PC-9 (cell line): ENCODE measurements around the gene HPCA. TPM values are rescaled to one million over a fixed set of nuclear protein-coding genes. Genes with fewer than 3 reads are reported as not detected.

ENCODE experiments used
- BruUV-seq: library from RNA; stranded (reverse); fragments of 400-500 nt; replicated peaks from 2 replicates; lab custom pipeline; 2021; lab: Mats Ljungman, UMichigan
- CTCF ChIA-PET: fragments of 300-600 bp; sonication (Branson Sonifier 250); formaldehyde crosslinking; loops from one replicate; lab custom pipeline; 2022; ENCODE audit warnings: antibody characterized with exemption; lab: Charles Lee
- POLR2A ChIA-PET: fragments of 300-600 bp; sonication (Branson Sonifier 250); formaldehyde crosslinking; loops from one replicate; lab custom pipeline; 2022; ENCODE audit warnings: antibody characterized with exemption; ENCODE audit not compliant: unreplicated experiment; lab: Charles Lee
- DNase-seq, 2 experiments: peaks; one replicate each; pipeline versions ENCODE4 v3.0.0 to v3.0.0-alpha.2; 2015 to 2022; ENCODE audit warnings: mixed read lengths in 1 of 2
- H2AFZ ChIP-seq: fragments of 200-600 bp; sonication (generic); 2 replicates; pipeline ENCODE4 v1.8.1; 2017; ENCODE audit warnings: antibody characterized with exemption
- H3F3A ChIP-seq: fragments of 200-600 bp; sonication (generic); 2 replicates; pipeline ENCODE4 v1.8.1; 2017; ENCODE audit warnings: antibody characterized with exemption, mild to moderate bottlenecking, low read depth; ENCODE audit not compliant: insufficient read depth
- H3K27ac ChIP-seq: fragments of 200-600 bp; sonication (generic); 2 replicates; pipeline ENCODE4 v1.6.1; 2016; ENCODE audit warnings: mixed run types
- H3K27me3 ChIP-seq: fragments of 200-600 bp; sonication (generic); 2 replicates; pipeline ENCODE4 v1.6.1; 2016; ENCODE audit warnings: low read depth, mixed run types; ENCODE audit not compliant: insufficient read depth
- H3K36me3 ChIP-seq: fragments of 200-600 bp; sonication (generic); 2 replicates; pipeline ENCODE4 v1.6.1; 2016; ENCODE audit warnings: low read depth, mixed run types
- H3K4me1 ChIP-seq: fragments of 200-600 bp; sonication (generic); replicated peaks from 2 replicates; pipeline ENCODE4 v1.6.1; 2016; ENCODE audit warnings: mixed run types; ENCODE audit not compliant: insufficient read depth
- H3K4me2 ChIP-seq: fragments of 200-600 bp; sonication (generic); 2 replicates; pipeline ENCODE4 v1.6.1; 2017; ENCODE audit warnings: mixed run types
- H3K4me3 ChIP-seq: fragments of 200-600 bp; sonication (generic); 2 replicates; pipeline ENCODE4 v1.6.1; 2016; ENCODE audit warnings: mixed run types
- H3K79me2 ChIP-seq: fragments of 200-600 bp; sonication (generic); 2 replicates; pipeline ENCODE4 v1.6.1; 2017; ENCODE audit warnings: low read depth, mixed run types
- H3K9me2 ChIP-seq: fragments of 200-600 bp; sonication (generic); 2 replicates; pipeline ENCODE4 v1.8.1; 2017; ENCODE audit warnings: mild to moderate bottlenecking; ENCODE audit not compliant: insufficient read depth
- H3K9me3 ChIP-seq: fragments of 200-600 bp; sonication (generic); 2 replicates; pipeline ENCODE4 v1.8.1; 2016; ENCODE audit warnings: low read depth; ENCODE audit not compliant: insufficient read depth
- H4K20me1 ChIP-seq: fragments of 200-600 bp; sonication (generic); 2 replicates; pipeline ENCODE4 v1.8.1; 2017; ENCODE audit not compliant: insufficient read depth
- EZH2 ChIP-seq: fragments of 200-600 bp; sonication (generic); IDR thresholded peaks from 2 replicates; pipeline ENCODE4 v1.8.0; 2017; ENCODE audit warnings: antibody characterized with exemption, low read depth
- intact Hi-C: fragments of 100-400 bp; cut with micrococcal nuclease; formaldehyde crosslinking; loops from one replicate; pipeline ENCODE4 v1.10.0; 2022; ENCODE audit not compliant: unreplicated experiment
- total RNA-seq: library from RNA; stranded (reverse); gene quantifications from 2 replicates; pipeline ENCODE4 v1.2.3, GENCODE V29; 2021
- TF ChIP-seq, protein P1 (sequence below): fragments of 200-600 bp; sonication (generic); conservative IDR thresholded peaks from 2 replicates; pipeline ENCODE4 v1.6.1; 2017; ENCODE audit warnings: mixed run types, antibody characterized with exemption, mild to moderate bottlenecking, moderate library complexity

The HPCA gene
- total RNA-seq, 1 experiment from 2014 or later, result not detected

DNA sequence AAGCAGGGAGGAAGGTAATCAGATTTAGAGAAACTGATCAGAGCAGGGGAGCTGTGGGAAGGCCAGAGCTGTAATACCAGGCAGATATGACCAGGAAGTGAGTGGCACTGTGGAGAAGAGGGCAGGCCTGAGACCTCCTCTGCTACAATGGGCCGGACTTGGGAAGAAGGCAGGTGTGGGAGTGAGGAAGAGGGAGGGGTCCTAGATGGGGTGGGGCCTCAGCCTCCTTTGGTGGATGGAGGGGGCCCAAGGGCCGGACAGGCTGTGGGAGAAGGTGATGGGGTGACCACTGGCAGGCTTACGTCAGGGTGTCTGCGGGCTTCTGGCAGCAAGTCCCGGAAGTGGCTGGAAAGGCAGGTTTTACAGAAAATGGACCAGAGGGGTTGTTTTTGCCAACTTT, 5.0 kb upstream of the HPCA start:
- Histone ChIP-seq H3F3A (no peaks in the 10 kb centered on the region), H3K4me2 (no peak overlapping the region), H2AFZ (no peak overlapping the region), H3K27me3 (no peaks in the 10 kb centered on the region), H3K4me1 (no peaks in the 10 kb centered on the region), H3K9me3 (no peaks in the 10 kb centered on the region), H4K20me1 (no peaks in the 10 kb centered on the region), H3K4me3 (no peak overlapping the region), H3K79me2 (no peaks in the 10 kb centered on the region), H3K27ac (no peak overlapping the region), H3K36me3 (no peaks in the 10 kb centered on the region), H3K9me2 (no peaks in the 10 kb centered on the region)
- no peak for TF ChIP-seq EZH2
- TF ChIP-seq, protein P1, sequence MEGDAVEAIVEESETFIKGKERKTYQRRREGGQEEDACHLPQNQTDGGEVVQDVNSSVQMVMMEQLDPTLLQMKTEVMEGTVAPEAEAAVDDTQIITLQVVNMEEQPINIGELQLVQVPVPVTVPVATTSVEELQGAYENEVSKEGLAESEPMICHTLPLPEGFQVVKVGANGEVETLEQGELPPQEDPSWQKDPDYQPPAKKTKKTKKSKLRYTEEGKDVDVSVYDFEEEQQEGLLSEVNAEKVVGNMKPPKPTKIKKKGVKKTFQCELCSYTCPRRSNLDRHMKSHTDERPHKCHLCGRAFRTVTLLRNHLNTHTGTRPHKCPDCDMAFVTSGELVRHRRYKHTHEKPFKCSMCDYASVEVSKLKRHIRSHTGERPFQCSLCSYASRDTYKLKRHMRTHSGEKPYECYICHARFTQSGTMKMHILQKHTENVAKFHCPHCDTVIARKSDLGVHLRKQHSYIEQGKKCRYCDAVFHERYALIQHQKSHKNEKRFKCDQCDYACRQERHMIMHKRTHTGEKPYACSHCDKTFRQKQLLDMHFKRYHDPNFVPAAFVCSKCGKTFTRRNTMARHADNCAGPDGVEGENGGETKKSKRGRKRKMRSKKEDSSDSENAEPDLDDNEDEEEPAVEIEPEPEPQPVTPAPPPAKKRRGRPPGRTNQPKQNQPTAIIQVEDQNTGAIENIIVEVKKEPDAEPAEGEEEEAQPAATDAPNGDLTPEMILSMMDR, result no peak
- no TSS peak for BruUV-seq
- intact Hi-C loops, result loop anchor here (1.0 kb wide), 1 partner anchor 174 kb away; no protein-coding TSS in a partner anchor
- no peak for DNase-seq
- POLR2A ChIA-PET, result no interaction called here
- CTCF ChIA-PET, result interaction anchor here (0.5 kb wide), 1 partner anchor 352 kb away, joined by 5 read pairs; no protein-coding TSS in a partner anchor

DNA sequence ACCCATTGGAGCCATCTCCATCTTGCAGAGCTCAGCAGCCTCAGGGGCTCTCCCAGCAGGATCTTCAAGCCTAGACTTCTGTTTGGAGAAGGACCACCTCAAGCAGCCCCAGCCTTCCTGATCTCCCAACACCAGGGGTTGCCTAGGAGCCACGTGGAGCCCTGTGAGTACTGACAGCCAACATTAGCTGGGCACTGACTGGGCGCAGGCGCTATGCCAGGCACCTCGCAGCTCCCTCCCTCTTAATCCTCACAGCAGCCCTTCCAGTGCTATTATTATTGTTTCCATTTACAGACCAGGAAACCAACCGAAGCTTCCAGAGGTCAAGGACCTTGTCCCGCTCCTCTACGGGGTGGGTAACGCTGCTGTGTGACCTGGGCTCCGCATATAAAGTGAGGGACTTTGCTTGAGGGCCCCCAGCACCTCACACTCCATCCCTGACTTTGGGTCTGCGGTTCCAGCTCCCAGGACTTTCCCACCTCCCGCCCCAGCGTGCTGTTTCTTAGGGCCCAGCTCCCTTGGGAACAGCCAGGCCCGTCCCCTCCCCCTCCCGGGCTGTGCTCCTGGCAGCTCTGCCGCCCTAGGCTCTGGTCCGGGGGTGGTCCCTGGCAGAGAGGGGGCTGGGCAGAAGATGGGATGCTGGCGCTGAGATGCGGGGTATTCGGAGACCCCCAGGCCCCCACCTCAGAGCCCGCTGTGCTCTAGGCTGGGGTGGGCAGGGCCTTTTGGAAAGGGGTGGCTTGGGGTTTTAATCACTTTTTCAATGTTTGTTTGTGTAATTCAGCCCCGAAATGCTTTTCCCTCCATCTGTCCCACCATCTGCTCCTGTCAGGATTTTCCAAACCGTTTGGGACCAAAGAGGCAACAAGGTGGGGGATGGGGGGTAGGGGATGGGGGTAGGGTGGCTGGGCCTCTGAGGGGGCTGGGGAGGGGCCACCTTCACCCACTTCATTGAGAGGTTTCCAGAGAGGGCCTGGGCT, 4.1 kb upstream of the HPCA start:
- Histone ChIP-seq H3K36me3 (no peaks in the 10 kb centered on the region), H3K9me3 (no peaks in the 10 kb centered on the region), H4K20me1 (no peaks in the 10 kb centered on the region), H3K27ac (no peak overlapping the region), H3K79me2 (no peaks in the 10 kb centered on the region), H3K27me3 (peaks cover 6% of the 10 kb centered on the region; the same call in 1 of the 2 replicates), H3K4me3 (no peak overlapping the region), H2AFZ (no peak overlapping the region), H3F3A (no peaks in the 10 kb centered on the region), H3K4me1 (no peaks in the 10 kb centered on the region), H3K9me2 (no peaks in the 10 kb centered on the region), H3K4me2 (no peak overlapping the region)
- POLR2A ChIA-PET, result no interaction called here
- no peak for TF ChIP-seq EZH2
- TF ChIP-seq, protein P1, result no peak
- intact Hi-C loops, result loop anchor here (1.0 kb wide), 1 partner anchor 173 kb away; no protein-coding TSS in a partner anchor
- BruUV-seq, result no TSS peak
- DNase-seq, result no peak
- CTCF ChIA-PET, result no interaction called here

DNA sequence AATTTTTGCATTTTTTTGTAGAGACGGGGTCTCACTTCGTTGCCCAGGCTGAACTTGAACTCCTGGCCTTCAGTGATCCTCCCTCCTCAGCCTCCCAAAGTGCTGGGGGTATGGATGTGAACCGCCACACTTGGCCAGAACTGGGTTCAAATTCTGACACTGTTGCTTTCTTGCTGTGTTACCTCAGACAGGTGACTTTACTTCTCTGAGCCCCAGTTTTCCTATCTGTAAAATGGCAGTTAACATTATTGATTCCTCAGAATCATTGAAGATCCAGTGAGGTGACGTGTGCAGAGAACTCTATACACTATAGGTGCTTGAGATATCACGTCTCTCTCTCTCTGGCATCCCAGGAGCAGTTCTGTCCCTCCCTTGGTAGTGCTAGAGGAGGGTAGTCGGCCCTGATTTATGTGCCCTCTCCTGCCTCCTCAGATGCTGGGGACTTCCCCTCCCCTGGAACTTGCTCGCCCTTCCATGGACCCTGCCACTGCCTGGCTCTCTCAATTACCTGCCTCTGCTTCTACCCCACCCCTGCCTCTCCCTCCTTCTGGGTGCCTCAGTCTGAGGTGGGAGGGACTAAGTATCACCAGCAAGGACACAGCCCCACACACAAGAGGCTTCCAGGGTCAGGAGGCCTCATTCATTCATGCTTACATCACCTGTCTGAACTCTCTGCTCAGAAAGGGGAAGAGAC, 2.8 kb upstream of the HPCA start:
- Histone ChIP-seq H3K4me3 (no peak overlapping the region), H3K27me3 (peaks cover 8% of the 10 kb centered on the region; the same call in 1 of the 2 replicates), H2AFZ (no peak overlapping the region), H3K9me2 (no peaks in the 10 kb centered on the region), H3K36me3 (no peaks in the 10 kb centered on the region), H3K4me2 (no peak overlapping the region), H3K79me2 (no peaks in the 10 kb centered on the region), H4K20me1 (no peaks in the 10 kb centered on the region), H3K4me1 (no peaks in the 10 kb centered on the region), H3K9me3 (no peaks in the 10 kb centered on the region), H3K27ac (no peak overlapping the region), H3F3A (no peaks in the 10 kb centered on the region)
- no peak for DNase-seq
- CTCF ChIA-PET, result no interaction called here
- intact Hi-C loops, result no loop called here
- POLR2A ChIA-PET, result no interaction called here
- TF ChIP-seq EZH2, result no peak
- TF ChIP-seq, protein P1, result no peak
- no TSS peak for BruUV-seq
